Measurements from ENCODE around the gene IRF2BP2.

IRF2BP2 gene

GRCh38 chr1:234633246-234634003, 23.4 kb upstream of the IRF2BP2 start:
- no peak for FAIRE-seq

GRCh38 chr1:234632225-234632624, 22.2 kb upstream of the IRF2BP2 start:
- no peak for FAIRE-seq

GRCh38 chr1:234631721-234632125, 21.7 kb upstream of the IRF2BP2 start:
- FAIRE-seq, result no peak

GRCh38 chr1:234629026-234629425, 19.0 kb upstream of the IRF2BP2 start:
- FAIRE-seq, result no peak

- no peak for FAIRE-seq
Observed at GRCh38 chr1:234628089-234628488, 18.1 kb upstream of the IRF2BP2 start.

GRCh38 chr1:234627009-234627950, 17.3 kb upstream of the IRF2BP2 start:
- no peak for FAIRE-seq

GRCh38 chr1:234626391-234626790, 16.4 kb upstream of the IRF2BP2 start:
- no peak for FAIRE-seq

- FAIRE-seq, result no peak
Observed at GRCh38 chr1:234624724-234625117, 14.7 kb upstream of the IRF2BP2 start.

- FAIRE-seq, result no peak
Observed at GRCh38 chr1:234621657-234622335, 11.8 kb upstream of the IRF2BP2 start.

- FAIRE-seq, result no peak
Observed at GRCh38 chr1:234621127-234621468, 11.1 kb upstream of the IRF2BP2 start.

GRCh38 chr1:234620272-234621126, 10.5 kb upstream of the IRF2BP2 start:
- no peak for FAIRE-seq

GRCh38 chr1:234619794-234620247, 9.8 kb upstream of the IRF2BP2 start:
- FAIRE-seq, result no peak

GRCh38 chr1:234619071-234619480, 9.1 kb upstream of the IRF2BP2 start:
- FAIRE-seq, result no peak

- no peak for FAIRE-seq
Observed at GRCh38 chr1:234618737-234619049, 8.7 kb upstream of the IRF2BP2 start.

GRCh38 chr1:234617986-234618736, 8.2 kb upstream of the IRF2BP2 start:
- peak; percentile 97 for FAIRE-seq

GRCh38 chr1:234617131-234617985, 7.4 kb upstream of the IRF2BP2 start:
- no peak for FAIRE-seq

GRCh38 chr1:234616644-234617043, 6.7 kb upstream of the IRF2BP2 start:
- FAIRE-seq, result no peak

- FAIRE-seq, result no peak
Observed at GRCh38 chr1:234614081-234614489, 4.1 kb upstream of the IRF2BP2 start.

GRCh38 chr1:234613128-234613875, 3.3 kb upstream of the IRF2BP2 start:
- no peak for FAIRE-seq

All from G401.6 (cell line).